HEK293T (cell line): ENCODE measurements around the gene HJV.

Experiments used
- ARNT ChIP-seq: fragments of 450-650 bp; IDR thresholded peaks from 2 replicates; pipeline ENCODE4 v1.6.1; 2017; ENCODE audit warnings: mild to moderate bottlenecking
- BHLHE40 ChIP-seq: fragments of 450-650 bp; IDR thresholded peaks from 2 replicates; pipeline ENCODE4 v1.6.1; 2016; ENCODE audit warnings: mild to moderate bottlenecking, moderate library complexity, borderline replicate concordance
- ELF4 ChIP-seq: fragments of 450-650 bp; IDR thresholded peaks from 2 replicates; pipeline ENCODE4 v1.6.1; 2017; ENCODE audit warnings: antibody characterized with exemption
- FOXA1 ChIP-seq: fragments of 450-650 bp; IDR thresholded peaks from 2 replicates; pipeline ENCODE4 v1.6.1; 2016; ENCODE audit warnings: mild to moderate bottlenecking
- FOXK2 ChIP-seq: fragments of 450-650 bp; IDR thresholded peaks from 2 replicates; pipeline ENCODE4 v1.6.1; 2016; ENCODE audit warnings: mild to moderate bottlenecking
- FOXM1 ChIP-seq: fragments of 450-650 bp; IDR thresholded peaks from 2 replicates; pipeline ENCODE4 v1.6.1; 2017; ENCODE audit warnings: mild to moderate bottlenecking, borderline replicate concordance
- HDGF ChIP-seq: fragments of 450-650 bp; IDR thresholded peaks from 2 replicates; pipeline ENCODE4 v1.6.1; 2017; ENCODE audit warnings: antibody characterized with exemption, borderline replicate concordance
- NFRKB ChIP-seq: fragments of 450-650 bp; IDR thresholded peaks from 2 replicates; pipeline ENCODE4 v1.6.1; 2016; ENCODE audit warnings: mild to moderate bottlenecking, moderate library complexity
- SP1 ChIP-seq: fragments of 450-650 bp; IDR thresholded peaks from 2 replicates; pipeline ENCODE4 v1.6.1; 2017
- SUZ12 ChIP-seq: fragments of 450-650 bp; IDR thresholded peaks from 2 replicates; pipeline ENCODE4 v1.6.1; 2016; ENCODE audit warnings: mild to moderate bottlenecking
- TARDBP ChIP-seq: fragments of 450-650 bp; IDR thresholded peaks from 2 replicates; pipeline ENCODE4 v1.6.1; 2016
- TF ChIP-seq, protein P1 (sequence below): fragments of 450-650 bp; IDR thresholded peaks from 2 replicates; pipeline ENCODE4 v1.6.1; 2016

DNA sequence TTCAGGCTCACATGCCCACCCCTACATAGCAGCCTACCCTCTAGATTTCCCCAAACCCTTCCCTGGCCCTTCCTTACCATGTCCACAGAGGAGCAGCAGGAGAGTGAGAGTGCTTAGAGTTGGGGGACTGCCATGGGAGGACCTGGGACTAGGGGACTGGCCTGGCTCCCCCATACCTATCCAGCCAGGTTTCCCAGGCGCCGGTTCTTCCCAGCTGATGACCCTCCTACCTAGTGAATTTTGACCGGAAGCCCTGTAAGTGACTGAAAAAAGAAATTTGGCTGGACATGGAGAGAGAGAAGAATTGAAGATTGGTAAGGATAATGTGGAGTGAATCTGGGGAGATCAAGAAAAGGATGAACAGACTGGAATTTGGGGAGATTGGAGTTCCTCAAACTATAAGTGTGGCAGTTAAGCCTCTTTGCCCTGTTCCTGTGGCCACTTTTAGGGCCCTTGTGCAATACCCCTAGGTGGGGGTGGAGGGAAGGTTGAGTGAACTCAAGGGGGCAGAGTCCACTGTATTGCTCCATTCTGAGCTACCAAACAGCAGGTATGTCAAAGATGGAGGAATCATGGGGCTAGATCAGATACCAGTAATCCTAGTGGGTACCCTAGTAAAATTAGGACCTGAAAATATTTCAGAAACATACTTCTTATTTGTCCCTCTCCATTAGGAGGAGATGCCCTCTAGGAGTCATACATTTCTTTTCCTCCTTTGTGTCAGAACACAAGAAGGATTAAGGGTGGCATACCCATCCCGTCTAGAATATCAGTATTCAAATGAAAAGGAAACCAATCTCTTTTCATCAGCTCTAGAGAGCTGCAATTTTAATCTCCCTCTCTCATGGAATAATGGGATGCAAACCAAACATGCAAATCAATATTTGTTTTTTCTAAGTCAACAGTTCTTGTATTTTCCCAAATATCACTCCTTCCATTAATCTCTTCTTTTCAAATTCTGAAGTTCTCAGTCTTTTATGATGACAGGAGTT, 1.2 kb downstream of the HJV start:
- no peak for TF ChIP-seq ARNT
- no peak for TF ChIP-seq FOXM1
- no peak for TF ChIP-seq FOXA1
- no peak for TF ChIP-seq BHLHE40
- TF ChIP-seq, protein P1, sequence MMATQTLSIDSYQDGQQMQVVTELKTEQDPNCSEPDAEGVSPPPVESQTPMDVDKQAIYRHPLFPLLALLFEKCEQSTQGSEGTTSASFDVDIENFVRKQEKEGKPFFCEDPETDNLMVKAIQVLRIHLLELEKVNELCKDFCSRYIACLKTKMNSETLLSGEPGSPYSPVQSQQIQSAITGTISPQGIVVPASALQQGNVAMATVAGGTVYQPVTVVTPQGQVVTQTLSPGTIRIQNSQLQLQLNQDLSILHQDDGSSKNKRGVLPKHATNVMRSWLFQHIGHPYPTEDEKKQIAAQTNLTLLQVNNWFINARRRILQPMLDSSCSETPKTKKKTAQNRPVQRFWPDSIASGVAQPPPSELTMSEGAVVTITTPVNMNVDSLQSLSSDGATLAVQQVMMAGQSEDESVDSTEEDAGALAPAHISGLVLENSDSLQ = no peak
- no peak for TF ChIP-seq SP1
- TF ChIP-seq FOXK2 = no peak
- TF ChIP-seq HDGF = no peak
- no peak for TF ChIP-seq NFRKB
- no peak for TF ChIP-seq ELF4
- no peak for TF ChIP-seq TARDBP
- no peak for TF ChIP-seq SUZ12
